ENCODE measurements around the gene CERCAM.

CERCAM gene

GRCh38 chr9:128469070-128469469 lies 48.4 kb downstream of the CERCAM start:
- no peak for DNase-seq

GRCh38 chr9:128470560-128470959 lies 49.9 kb downstream of the CERCAM start:
- no peak for DNase-seq

GRCh38 chr9:128473104-128473503 lies 52.4 kb downstream of the CERCAM start:
- DNase-seq: no peak

- no peak for DNase-seq
Measured at GRCh38 chr9:128475867-128476266, 55.2 kb downstream of the CERCAM start.

- DNase-seq: no peak
Measured at GRCh38 chr9:128479262-128479661, 58.6 kb downstream of the CERCAM start.

GRCh38 chr9:128481561-128481960 lies 60.9 kb downstream of the CERCAM start:
- DNase-seq: no peak

- no peak for DNase-seq
Measured at GRCh38 chr9:128482186-128482585, 61.5 kb downstream of the CERCAM start.

GRCh38 chr9:128484686-128485413 lies 64.2 kb downstream of the CERCAM start:
- no peak for DNase-seq

- no peak for DNase-seq
Measured at GRCh38 chr9:128485414-128485855, 64.8 kb downstream of the CERCAM start.

- DNase-seq: no peak
Measured at GRCh38 chr9:128486201-128486600, 65.5 kb downstream of the CERCAM start.

Data from CD4-positive, alpha-beta T cell treated with Interleukin-10 for 1 hour (primary cell).